Thyroid gland (tissue), 4 donors: ENCODE measurements around the gene KLK8.

Source experiments
- CTCF ChIP-seq, 6 experiments: fragments of 200-600 bp in 3 of 6; fragments of 450-650 bp in 3 of 6; sonication (generic) in 3 of 6; IDR thresholded peaks; one replicate each; pipeline ENCODE4 v1.5.1; 2016 to 2019; ENCODE audit warnings: antibody characterized with exemption in 6 of 6, mild to moderate bottlenecking in 2 of 6, inconsistent platforms in 1 of 6, moderate library complexity in 1 of 6
- POLR2A ChIP-seq, 2 donors: fragments of 450-650 bp; IDR thresholded peaks; one replicate each; pipeline ENCODE4 v1.6.1; 2017; ENCODE audit warnings: antibody characterized with exemption in 2 of 2, mild to moderate bottlenecking in 2 of 2, moderate library complexity in 1 of 2

GRCh38 chr19:50980208-50980607 lies 21.2 kb downstream of the KLK8 start:
- TF ChIP-seq CTCF (IDR thresholded peaks at IDR 0.05) = no peak
- TF ChIP-seq POLR2A (IDR thresholded peaks at IDR 0.05) = no peak
